Neural progenitor cell (in vitro differentiated cells): ENCODE results near the gene SLC6A3.

Experiments
- EZH2 ChIP-seq: fragments of 200-600 bp; sonication (generic); IDR thresholded peaks from 2 replicates; pipeline ENCODE4 v1.6.1; 2017; ENCODE audit warnings: antibody characterized with exemption, mild to moderate bottlenecking, moderate library complexity
- EZH2phosphoT487 ChIP-seq: fragments of 200-600 bp; sonication (generic); IDR thresholded peaks from 2 replicates; pipeline ENCODE4 v1.6.1; 2017; ENCODE audit warnings: antibody characterized with exemption
- TF ChIP-seq, protein P1 (sequence below): fragments of 200-600 bp; sonication (generic); IDR thresholded peaks from 2 replicates; pipeline ENCODE4 v1.5.1; 2017; ENCODE audit warnings: antibody characterized with exemption, mild to moderate bottlenecking

- TF ChIP-seq, protein P1, sequence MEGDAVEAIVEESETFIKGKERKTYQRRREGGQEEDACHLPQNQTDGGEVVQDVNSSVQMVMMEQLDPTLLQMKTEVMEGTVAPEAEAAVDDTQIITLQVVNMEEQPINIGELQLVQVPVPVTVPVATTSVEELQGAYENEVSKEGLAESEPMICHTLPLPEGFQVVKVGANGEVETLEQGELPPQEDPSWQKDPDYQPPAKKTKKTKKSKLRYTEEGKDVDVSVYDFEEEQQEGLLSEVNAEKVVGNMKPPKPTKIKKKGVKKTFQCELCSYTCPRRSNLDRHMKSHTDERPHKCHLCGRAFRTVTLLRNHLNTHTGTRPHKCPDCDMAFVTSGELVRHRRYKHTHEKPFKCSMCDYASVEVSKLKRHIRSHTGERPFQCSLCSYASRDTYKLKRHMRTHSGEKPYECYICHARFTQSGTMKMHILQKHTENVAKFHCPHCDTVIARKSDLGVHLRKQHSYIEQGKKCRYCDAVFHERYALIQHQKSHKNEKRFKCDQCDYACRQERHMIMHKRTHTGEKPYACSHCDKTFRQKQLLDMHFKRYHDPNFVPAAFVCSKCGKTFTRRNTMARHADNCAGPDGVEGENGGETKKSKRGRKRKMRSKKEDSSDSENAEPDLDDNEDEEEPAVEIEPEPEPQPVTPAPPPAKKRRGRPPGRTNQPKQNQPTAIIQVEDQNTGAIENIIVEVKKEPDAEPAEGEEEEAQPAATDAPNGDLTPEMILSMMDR = no peak
- TF ChIP-seq EZH2 (no peak), EZH2phosphoT487 (no peak)
Measured at GRCh38 chr5:1400211-1400855, 44.9 kb downstream of the SLC6A3 start.
